Mucosa of rectum (tissue), 2 donors: ENCODE data around the gene CHD1.

Source experiments
- H3K27ac ChIP-seq, 2 donors: one replicate each; pipeline ENCODE4 v1.7.0; 2013; ENCODE audit warnings: inconsistent platforms in 2 of 2, low read depth in 2 of 2, low read length in 2 of 2
- H3K27me3 ChIP-seq, 2 donors: one replicate each; pipeline ENCODE4 v1.7.0; 2013; ENCODE audit warnings: low read length in 2 of 2; ENCODE audit not compliant: control insufficient read depth in 2 of 2, insufficient read depth in 2 of 2
- H3K36me3 ChIP-seq, 2 donors: one replicate each; pipeline ENCODE4 v1.7.0; 2013; ENCODE audit warnings: low read length in 2 of 2; ENCODE audit not compliant: control insufficient read depth in 2 of 2, insufficient read depth in 2 of 2
- H3K4me1 ChIP-seq, 2 donors: one replicate each; pipeline ENCODE4 v1.7.0; 2013; ENCODE audit warnings: low read length in 2 of 2, mild to moderate bottlenecking in 1 of 2; ENCODE audit not compliant: control insufficient read depth in 2 of 2, insufficient read depth in 2 of 2
- H3K4me3 ChIP-seq, 2 donors: one replicate each; pipeline ENCODE4 v1.7.0; 2013; ENCODE audit warnings: low read length in 2 of 2
- H3K9ac ChIP-seq, 2 donors: one replicate each; pipeline ENCODE4 v1.7.0; 2013; ENCODE audit warnings: low read length in 2 of 2, low read depth in 1 of 2, mild to moderate bottlenecking in 1 of 2
- H3K9me3 ChIP-seq, 2 donors: one replicate each; pipeline ENCODE4 v1.7.0; 2013; ENCODE audit warnings: low read length in 2 of 2; ENCODE audit not compliant: control insufficient read depth in 2 of 2
- donor health status: healthy.
- donor health status: Normal muscosa, but diverticular disease.

CHD1 gene

DNA sequence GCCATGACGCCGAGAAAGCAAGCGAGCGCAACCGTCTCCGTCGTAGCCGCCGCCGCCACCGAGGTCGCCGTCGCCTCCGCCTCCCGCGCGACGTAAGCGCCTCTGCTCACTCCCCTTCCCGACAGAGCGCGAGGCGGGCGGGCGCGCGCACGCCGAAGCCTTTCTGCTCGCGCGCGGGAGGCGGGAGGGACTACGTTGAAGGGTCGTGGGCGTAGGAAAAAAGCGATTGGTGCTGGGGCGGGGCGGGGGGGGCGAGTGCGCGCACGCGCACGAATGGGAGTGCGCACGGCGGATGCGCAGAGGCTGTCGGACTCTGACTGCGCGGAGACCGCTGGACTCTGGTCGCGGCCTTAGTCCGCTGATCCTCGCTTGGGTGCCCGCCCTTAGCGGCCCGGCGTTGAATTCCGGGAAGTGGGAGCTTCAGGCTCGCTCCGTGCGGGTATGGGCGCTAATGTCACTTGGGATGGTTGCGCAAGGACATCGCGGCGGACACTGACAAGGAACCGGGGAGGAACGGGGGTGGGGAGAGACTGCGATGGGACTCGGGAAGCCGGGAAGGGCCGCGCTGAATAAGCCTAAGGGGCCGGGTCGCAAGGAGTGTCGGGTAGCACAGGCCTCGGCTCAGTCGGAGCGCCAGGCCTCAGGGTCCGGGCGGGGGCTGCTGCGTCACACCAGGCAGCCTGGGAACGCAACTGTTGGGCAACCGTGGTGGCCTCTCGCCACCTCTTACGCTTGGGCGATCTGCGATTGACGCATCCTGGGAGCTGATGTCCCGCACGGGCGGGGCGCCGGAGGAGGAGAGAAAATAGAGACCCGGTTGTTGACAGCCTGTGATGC, at the start of gene CHD1:
Gene CHD1 (minus strand): TSS at position 135 of the 837 bp plus-strand sequence. CDS start 2,621 bp downstream, outside the sequence.
- peaks cover 17 to 20% of the 10 kb centered on the region in 2 donors for H3K4me1 ChIP-seq
- peak within 1 kb of the TSS; percentile 94 to 100 for H3K4me3 ChIP-seq
- H3K36me3 ChIP-seq: peaks cover 11 to 14% of the 10 kb centered on the region in 2 donors
- peak within 1 kb of the TSS; percentile 100 for H3K27ac ChIP-seq
- H3K9me3 ChIP-seq: no peaks in the 10 kb centered on the region
- no peaks in the 10 kb centered on the region for H3K27me3 ChIP-seq
- peak within 1 kb of the TSS; percentile 100 for H3K9ac ChIP-seq

DNA sequence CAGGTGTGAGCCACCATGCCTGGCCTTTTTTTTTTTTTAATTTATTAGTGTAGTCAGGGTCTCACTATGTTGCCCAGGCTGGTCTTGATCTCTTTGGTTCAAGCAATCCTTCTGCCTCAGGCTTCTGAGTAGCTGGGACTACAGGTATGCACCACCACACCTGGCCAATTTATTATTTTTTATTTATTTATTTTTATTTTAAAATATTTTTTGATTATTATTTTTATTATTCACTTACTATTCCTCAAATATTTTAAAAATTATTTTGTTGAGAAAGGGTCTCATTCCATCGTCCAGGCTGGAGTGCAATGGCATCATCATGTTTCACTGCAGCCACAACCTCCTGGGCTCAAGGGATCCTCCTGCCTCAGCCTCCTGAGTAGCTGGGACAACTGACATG, 49.7 kb upstream of the CHD1 start:
- H3K4me1 ChIP-seq: peaks cover 0 to 4% of the 10 kb centered on the region in 2 donors
- no peaks in the 10 kb centered on the region for H3K36me3 ChIP-seq
- no peak overlapping the region for H3K4me3 ChIP-seq
- H3K27ac ChIP-seq: no peak overlapping the region
- H3K27me3 ChIP-seq: no peaks in the 10 kb centered on the region
- H3K9ac ChIP-seq: no peak overlapping the region
- no peaks in the 10 kb centered on the region for H3K9me3 ChIP-seq

DNA sequence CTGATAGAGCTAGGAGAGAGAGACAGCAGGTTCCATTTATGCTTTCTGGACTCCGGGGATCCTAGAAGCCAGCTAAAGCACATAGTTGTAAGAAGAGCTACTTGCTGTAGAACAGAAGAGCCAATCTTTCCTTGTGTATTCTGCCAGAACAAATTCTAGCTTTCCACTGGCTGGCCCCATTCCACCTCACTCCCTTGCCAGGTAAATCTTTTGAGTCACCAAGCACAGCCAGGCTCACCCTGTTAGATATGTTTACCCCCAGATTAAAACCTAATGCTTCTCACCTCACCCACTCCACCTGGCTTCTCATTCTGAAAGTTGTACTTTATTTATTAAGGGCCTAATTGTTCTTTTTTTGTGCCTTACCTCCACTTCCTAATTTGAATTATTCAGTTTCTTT, 48.9 kb upstream of the CHD1 start:
- Histone ChIP-seq H3K4me3 (no peak overlapping the region), H3K27ac (no peak overlapping the region), H3K36me3 (no peaks in the 10 kb centered on the region), H3K9me3 (no peaks in the 10 kb centered on the region), H3K27me3 (no peaks in the 10 kb centered on the region), H3K9ac (no peak overlapping the region), H3K4me1 (peaks cover 0 to 4% of the 10 kb centered on the region in 2 donors)

DNA sequence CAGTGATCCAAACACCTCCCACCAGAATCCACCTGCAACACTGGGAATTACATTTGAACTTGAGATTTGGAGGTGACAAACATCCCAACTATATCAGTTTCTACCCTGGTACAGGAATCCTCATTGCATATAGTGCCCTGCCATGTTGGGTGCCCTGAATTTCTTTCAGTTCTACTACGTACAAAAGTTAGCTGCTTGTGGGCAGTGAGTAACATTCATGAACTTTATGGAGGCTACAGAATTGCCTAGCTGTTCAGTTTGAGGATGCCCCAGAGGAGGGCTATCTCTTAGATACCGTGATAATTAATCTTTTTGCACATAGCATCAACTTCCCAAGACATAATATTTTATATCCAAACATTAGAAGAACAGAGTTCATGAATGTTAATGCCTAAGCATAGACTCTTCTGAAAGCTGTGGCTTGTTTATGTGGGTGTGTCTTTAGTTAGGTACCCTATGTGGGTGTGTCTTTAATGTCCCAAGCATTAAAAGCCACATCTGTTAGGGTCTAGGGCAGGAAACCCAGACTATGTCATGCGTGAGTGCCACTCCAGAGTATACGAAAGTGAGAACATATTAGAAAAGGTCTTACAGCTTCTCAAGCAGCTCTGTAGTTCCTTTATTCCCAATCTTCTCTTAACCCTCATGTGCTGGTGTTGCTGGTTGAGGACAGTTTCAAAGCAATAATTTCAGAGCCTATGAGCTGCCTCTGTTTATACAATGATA, 47.0 kb upstream of the CHD1 start:
- Histone ChIP-seq H3K4me3 (no peak overlapping the region), H3K27ac (no peak overlapping the region), H3K4me1 (peaks cover 0 to 4% of the 10 kb centered on the region in 2 donors), H3K36me3 (no peaks in the 10 kb centered on the region), H3K9ac (no peak overlapping the region), H3K9me3 (no peaks in the 10 kb centered on the region), H3K27me3 (no peaks in the 10 kb centered on the region)

DNA sequence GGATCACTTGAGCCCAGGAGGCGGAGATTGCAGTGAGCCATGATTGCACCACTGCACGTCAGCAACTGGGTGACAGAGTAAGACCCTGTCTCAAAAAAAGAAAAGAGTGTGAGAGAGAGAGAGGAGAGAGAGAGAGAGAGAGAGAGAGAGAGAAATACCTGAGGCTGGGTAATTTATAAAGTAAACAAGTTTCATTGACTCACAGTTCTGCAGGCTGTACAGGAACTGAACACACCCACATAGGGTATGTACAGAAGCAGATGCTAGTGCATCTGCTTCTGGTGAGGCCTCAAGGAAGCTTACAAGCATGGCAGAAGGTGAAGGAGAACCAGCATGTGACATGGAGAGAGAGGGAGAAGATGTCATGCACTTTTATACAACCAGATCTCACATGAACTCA, 46.4 kb upstream of the CHD1 start:
- Histone ChIP-seq H3K36me3 (no peaks in the 10 kb centered on the region), H3K4me1 (peaks cover 0 to 4% of the 10 kb centered on the region in 2 donors), H3K27ac (no peak overlapping the region), H3K9ac (no peak overlapping the region), H3K9me3 (no peaks in the 10 kb centered on the region), H3K4me3 (no peak overlapping the region), H3K27me3 (no peaks in the 10 kb centered on the region)

DNA sequence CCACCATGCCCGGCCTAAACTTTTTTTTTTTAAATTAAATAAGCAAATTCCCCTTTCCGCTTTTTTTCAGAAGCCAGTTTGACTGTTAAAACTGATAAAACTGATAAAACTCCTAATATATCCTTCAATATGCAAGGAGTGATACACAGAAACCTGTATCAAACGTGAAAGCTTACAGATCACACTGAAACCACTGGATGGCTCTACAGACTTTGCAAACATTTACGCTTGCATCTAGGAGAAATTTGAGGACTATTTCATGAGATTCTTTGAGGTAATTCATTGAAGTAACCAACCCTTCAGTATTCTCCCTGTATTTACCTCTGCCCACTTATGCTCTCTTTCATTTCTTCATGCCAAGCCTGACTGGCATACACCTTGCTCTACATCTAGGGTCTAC, 40.6 kb upstream of the CHD1 start:
- Histone ChIP-seq H3K27me3 (no peaks in the 10 kb centered on the region), H3K9ac (no peak overlapping the region), H3K4me3 (no peak overlapping the region), H3K4me1 (no peaks in the 10 kb centered on the region), H3K27ac (no peak overlapping the region), H3K36me3 (no peaks in the 10 kb centered on the region), H3K9me3 (no peaks in the 10 kb centered on the region)

DNA sequence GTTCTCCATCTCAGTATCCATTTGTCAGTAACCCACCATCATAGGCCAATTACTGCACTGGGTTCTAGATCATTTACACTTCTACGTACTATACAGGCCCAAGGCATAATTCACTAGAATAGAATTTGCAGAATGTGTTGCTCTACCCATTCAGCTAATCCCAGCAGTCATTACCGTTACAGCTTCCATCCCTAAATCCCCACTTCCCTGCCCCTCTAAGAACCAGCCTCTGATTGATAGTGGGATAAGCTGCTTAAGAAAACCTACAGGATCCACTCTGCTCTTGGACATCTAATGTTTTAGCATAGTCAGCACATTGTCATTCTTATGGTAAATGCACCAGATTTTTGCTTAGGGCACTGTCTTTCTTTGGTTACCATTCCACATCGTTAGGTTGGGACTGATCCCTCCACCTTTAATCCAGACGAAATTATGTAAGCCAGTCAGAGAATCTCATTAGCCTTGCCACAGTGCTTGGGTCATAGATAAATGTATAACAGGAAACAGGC, 39.3 kb upstream of the CHD1 start:
- H3K27ac ChIP-seq: no peak overlapping the region
- H3K36me3 ChIP-seq: no peaks in the 10 kb centered on the region
- H3K4me3 ChIP-seq: no peak overlapping the region
- no peaks in the 10 kb centered on the region for H3K9me3 ChIP-seq
- H3K27me3 ChIP-seq: no peaks in the 10 kb centered on the region
- no peaks in the 10 kb centered on the region for H3K4me1 ChIP-seq
- H3K9ac ChIP-seq: no peak overlapping the region

DNA sequence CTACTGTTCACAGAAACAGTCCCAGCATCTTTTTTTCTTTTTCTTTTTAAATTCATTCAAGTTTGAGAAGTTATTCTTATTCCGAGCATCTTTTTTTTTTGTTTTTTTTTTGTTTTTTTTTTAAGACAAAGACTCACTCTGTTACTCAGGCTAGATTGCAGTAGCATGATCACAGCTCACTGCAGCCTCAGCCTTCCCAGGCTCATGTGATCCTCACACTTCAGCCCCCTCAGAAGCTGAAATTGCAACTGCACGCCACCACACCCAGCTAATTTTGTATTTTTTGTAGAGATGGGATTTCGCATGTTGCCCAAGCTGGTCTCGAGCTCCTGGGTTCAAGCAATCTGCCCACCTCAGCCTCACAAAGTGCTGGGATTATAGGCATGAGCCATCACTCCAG, 36.4 kb upstream of the CHD1 start:
- H3K4me1 ChIP-seq: no peaks in the 10 kb centered on the region
- H3K4me3 ChIP-seq: no peak overlapping the region
- no peaks in the 10 kb centered on the region for H3K36me3 ChIP-seq
- H3K9ac ChIP-seq: no peak overlapping the region
- no peaks in the 10 kb centered on the region for H3K9me3 ChIP-seq
- H3K27ac ChIP-seq: no peak overlapping the region
- no peaks in the 10 kb centered on the region for H3K27me3 ChIP-seq

DNA sequence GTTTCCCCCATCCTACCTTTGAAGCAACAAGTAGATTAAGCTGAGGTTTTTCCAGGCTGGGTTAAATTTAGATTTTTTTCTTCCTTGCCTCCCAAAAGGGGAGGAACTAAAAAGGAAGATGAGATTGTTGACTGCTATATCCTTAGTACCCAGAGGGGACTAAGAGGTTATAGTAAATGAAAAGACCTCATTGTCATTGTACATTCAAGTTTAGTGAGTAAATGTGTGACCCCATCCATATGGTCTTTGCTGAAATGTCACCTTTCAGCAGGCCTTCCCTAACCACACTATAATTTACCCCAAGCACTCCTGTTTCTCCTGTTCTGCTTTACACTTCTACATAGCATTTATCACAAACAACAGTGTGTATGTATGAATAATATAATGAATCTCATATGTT, 35.8 kb upstream of the CHD1 start:
- H3K4me1 ChIP-seq: no peaks in the 10 kb centered on the region
- H3K27ac ChIP-seq: no peak overlapping the region
- H3K9me3 ChIP-seq: no peaks in the 10 kb centered on the region
- no peaks in the 10 kb centered on the region for H3K27me3 ChIP-seq
- H3K36me3 ChIP-seq: no peaks in the 10 kb centered on the region
- no peak overlapping the region for H3K9ac ChIP-seq
- H3K4me3 ChIP-seq: no peak overlapping the region

DNA sequence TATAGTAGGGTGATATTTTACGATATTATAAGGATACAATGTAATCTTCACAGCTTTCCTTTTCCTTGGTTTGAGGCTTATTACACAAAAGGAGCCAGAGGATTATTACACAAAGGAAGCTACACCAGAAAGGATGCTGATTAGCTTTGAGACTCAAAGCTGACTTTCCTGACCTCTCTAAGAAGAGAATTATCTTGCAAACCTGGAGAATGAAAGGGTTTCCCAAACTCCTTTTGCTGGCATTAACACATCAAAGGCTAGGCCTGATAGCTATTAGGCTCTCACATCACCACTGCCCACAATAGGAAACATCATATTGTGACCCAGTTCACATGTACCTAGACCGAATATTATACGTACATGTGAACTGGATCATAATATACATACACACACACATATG, 34.2 kb upstream of the CHD1 start:
- Histone ChIP-seq H3K36me3 (no peaks in the 10 kb centered on the region), H3K4me1 (peaks cover 3 to 4% of the 10 kb centered on the region in 2 donors), H3K27ac (no peak overlapping the region), H3K27me3 (no peaks in the 10 kb centered on the region), H3K9ac (no peak overlapping the region), H3K4me3 (no peak overlapping the region), H3K9me3 (no peaks in the 10 kb centered on the region)
